ENCODE results near the gene SERHL2. TPM values are rescaled to one million over a fixed set of nuclear protein-coding genes. Genes with fewer than 3 reads are reported as not detected.

SERHL2 gene
- polyA plus RNA-seq, 1 donor (not counting 4 experiments of a cell fraction or from before 2014, with no cell fraction given): 2.5 TPM

- dilution Hi-C loops (cut with MboI; ENCODE audit: extremely low pct_ligation_motif_present, low sequenced_read_pairs): no loop called here
- TF ChIP-seq CTCF (optimal IDR thresholded peaks at IDR 0.05 in 1 of 3, IDR thresholded peaks at IDR 0.05 in 1 of 3, conservative IDR thresholded peaks at IDR 0.05 in 1 of 3; ENCODE audit: extremely low read depth in 1 of 3, insufficient read depth in 2 of 3, low read length in 3 of 3): no peak
- TF ChIP-seq EZH2 (IDR thresholded peaks at IDR 0.05; ENCODE audit: low read length): no peak
Measured at GRCh38 chr22:42509548-42509947, 44.2 kb upstream of the SERHL2 start.

GRCh38 chr22:42511401-42511891 lies 42.3 kb upstream of the SERHL2 start:
- no peak overlapping the region for H3K27ac ChIP-seq (ENCODE audit: control insufficient read depth, insufficient read depth, low read length)
- no peak for FAIRE-seq
- no peaks in the 10 kb centered on the region for H3K9me1 ChIP-seq (ENCODE audit: control insufficient read depth, extremely low read depth, insufficient read depth, low read length)

More at GRCh38 chr22:42509548-42509947, 44.2 kb upstream of the SERHL2 start:
- no peaks in the 10 kb centered on the region for H3K9me3 ChIP-seq (ENCODE audit: control insufficient read depth, low read depth, low read length)
- no peak overlapping the region for H3K27ac ChIP-seq (ENCODE audit: control insufficient read depth, insufficient read depth, low read length)
- DNase-seq (ENCODE audit: low read depth, low spot score) (no peak), FAIRE-seq (no peak)
- no peaks in the 10 kb centered on the region for H3K4me1 ChIP-seq (ENCODE audit: control insufficient read depth, extremely low read depth, insufficient read depth, low read length)
- no peaks in the 10 kb centered on the region for H3K27me3 ChIP-seq (ENCODE audit: control insufficient read depth, extremely low read depth, insufficient read depth, low read length)
- H3K36me3 ChIP-seq (ENCODE audit: control insufficient read depth in 2 of 2, extremely low read depth in 1 of 2, insufficient read depth in 2 of 2, low read length in 2 of 2): peaks cover 0 to 6% of the 10 kb centered on the region in 2 experiments
- H3K9ac ChIP-seq (ENCODE audit: control insufficient read depth, extremely low read depth, insufficient read depth, low read length): no peak overlapping the region
- no peak overlapping the region for H3K4me2 ChIP-seq (ENCODE audit: control insufficient read depth, extremely low read depth, insufficient read depth, low read depth, low read length)
- H2AFZ ChIP-seq (ENCODE audit: control insufficient read depth, low read length): no peak overlapping the region
- no peaks in the 10 kb centered on the region for H3K79me2 ChIP-seq (ENCODE audit: control insufficient read depth, insufficient read depth, low read length)
- H3K4me3 ChIP-seq (ENCODE audit: control insufficient read depth in 2 of 3, extremely low read depth in 1 of 3, insufficient read depth in 2 of 3, low read depth in 1 of 3, low read length in 3 of 3): no peak overlapping the region
- H3K9me1 ChIP-seq (ENCODE audit: control insufficient read depth, extremely low read depth, insufficient read depth, low read length): no peaks in the 10 kb centered on the region
- no peaks in the 10 kb centered on the region for H4K20me1 ChIP-seq (ENCODE audit: control insufficient read depth, extremely low read depth, insufficient read depth, low read length)

More at GRCh38 chr22:42511401-42511891, 42.3 kb upstream of the SERHL2 start:
- peaks cover 9% of the 10 kb centered on the region for H3K79me2 ChIP-seq (ENCODE audit: control insufficient read depth, insufficient read depth, low read length)
- no peaks in the 10 kb centered on the region for H3K4me1 ChIP-seq (ENCODE audit: control insufficient read depth, extremely low read depth, insufficient read depth, low read length)
- H4K20me1 ChIP-seq (ENCODE audit: control insufficient read depth, extremely low read depth, insufficient read depth, low read length): no peaks in the 10 kb centered on the region
- H3K9ac ChIP-seq (ENCODE audit: control insufficient read depth, extremely low read depth, insufficient read depth, low read length): no peak overlapping the region
- dilution Hi-C loops (cut with MboI; ENCODE audit: extremely low pct_ligation_motif_present, low sequenced_read_pairs): no loop called here
- H3K4me2 ChIP-seq (ENCODE audit: control insufficient read depth, extremely low read depth, insufficient read depth, low read depth, low read length): no peak overlapping the region
- no peak overlapping the region for H2AFZ ChIP-seq (ENCODE audit: control insufficient read depth, low read length)
- no peaks in the 10 kb centered on the region for H3K27me3 ChIP-seq (ENCODE audit: control insufficient read depth, extremely low read depth, insufficient read depth, low read length)
- no peak for DNase-seq (ENCODE audit: low read depth, low spot score)
- no peak for TF ChIP-seq CTCF (optimal IDR thresholded peaks at IDR 0.05 in 1 of 3, IDR thresholded peaks at IDR 0.05 in 1 of 3, conservative IDR thresholded peaks at IDR 0.05 in 1 of 3; ENCODE audit: extremely low read depth in 1 of 3, insufficient read depth in 2 of 3, low read length in 3 of 3)
- no peak for TF ChIP-seq EZH2 (IDR thresholded peaks at IDR 0.05; ENCODE audit: low read length)
- H3K4me3 ChIP-seq (ENCODE audit: control insufficient read depth in 2 of 3, extremely low read depth in 1 of 3, insufficient read depth in 2 of 3, low read depth in 1 of 3, low read length in 3 of 3): no peak overlapping the region
- H3K9me3 ChIP-seq (ENCODE audit: control insufficient read depth, low read depth, low read length): no peaks in the 10 kb centered on the region
- peaks cover 3 to 6% of the 10 kb centered on the region in 2 experiments for H3K36me3 ChIP-seq (ENCODE audit: control insufficient read depth in 2 of 2, extremely low read depth in 1 of 2, insufficient read depth in 2 of 2, low read length in 2 of 2)

Data from keratinocyte (primary cell).